K562 (cell line): ENCODE data around the gene WDFY2. TPM values are rescaled to one million over a fixed set of nuclear protein-coding genes. Genes with fewer than 3 reads are reported as not detected.
A peak's percentile ranks its signal among the peaks of the same experiment; 100 is the strongest.

Experiments used
- ASH1L ChIP-seq: fragments of 450-650 bp; IDR thresholded peaks from 2 replicates; pipeline ENCODE4 v1.6.1; 2018; ENCODE audit warnings: borderline replicate concordance, mild to moderate bottlenecking, low read depth; ENCODE audit not compliant: partially characterized antibody
- CTCF ChIP-seq, 3 experiments: IDR thresholded peaks in 2 of 3; conservative IDR thresholded peaks in 1 of 3; 2 replicates each; pipeline ENCODE4 v1.5.1; 2011 to 2012; ENCODE audit warnings: low read length in 3 of 3, mild to moderate bottlenecking in 3 of 3, control low read depth in 2 of 3, improper control_type of control experiment in 1 of 3, inconsistent platforms in 1 of 3, low read depth in 1 of 3, mixed read lengths in 1 of 3, moderate library complexity in 1 of 3; ENCODE audit not compliant: insufficient read depth in 2 of 3
- SIN3A ChIP-seq, 2 experiments: fragments of 150-350 bp in 1 of 2; IDR thresholded peaks; 2 replicates each; pipeline ENCODE4 v1.6.1; 2011 to 2016; ENCODE audit warnings: borderline replicate concordance in 2 of 2, low read depth in 2 of 2, low read length in 2 of 2, mild to moderate bottlenecking in 2 of 2, moderate library complexity in 2 of 2; ENCODE audit not compliant: control insufficient read depth in 1 of 2
- polyA plus RNA-seq, 8 experiments: library from polyadenylated mRNA; depleted of rRNA in 4 of 8; stranded (reverse) in 5 of 8; unstranded in 3 of 8; fragments of >200 nt; fragmentation: Nextera tagmentation in 2 of 8; fragmentation: Illumina TruSeq in 1 of 8; extraction: Ambion mirVana in 2 of 8; extraction: Trizol in 1 of 8; gene quantifications; 2 replicates each; pipeline versions ENCODE4 v1.2.1 to v1.2.3, GENCODE V29; 2011 to 2014; ENCODE audit warnings: inconsistent platforms in 1 of 8, missing spikeins in 1 of 8
- total RNA-seq, 7 experiments: library from RNA; depleted of rRNA in 6 of 7; stranded (reverse); fragments of >200 nt in 6 of 7; fragmentation: Illumina TruSeq in 2 of 7; extraction: Trizol in 2 of 7; gene quantifications; 2 replicates each; pipeline versions ENCODE4 v1.2.1 to v1.2.3, GENCODE V29; 2011 to 2021; ENCODE audit warnings: low replicate concordance in 1 of 7

WDFY2 gene
- total and polyA plus RNA-seq, 9 of the 15 experiments (the other 6 are each of a cell fraction or from before 2014, with no cell fraction given): 0.66 to 6.4 (median 4.4) TPM

- TF ChIP-seq CTCF (IDR thresholded peaks at IDR 0.05 in 2 of 3, conservative IDR thresholded peaks at IDR 0.05 in 1 of 3; ENCODE audit: insufficient read depth in 2 of 3, low read depth in 1 of 3, low read length in 3 of 3) (peak in 2 of 3 experiments; percentile 10 to 22; a peak in 1 of 6 replicates), SIN3A (IDR thresholded peaks at IDR 0.05; ENCODE audit: borderline replicate concordance in 2 of 2, control insufficient read depth in 1 of 2, low read depth in 2 of 2, low read length in 2 of 2) (peak; percentile 8 to 66; a peak in 2 of 4 replicates), ASH1L (no peak)
Observed at GRCh38 chr13:51803422-51804294, 219.4 kb downstream of the WDFY2 start, which contains the start of gene DHRS12 (continued).
